HG03025 (cell line): Measurements from ENCODE around the gene ARHGEF19.
"Not testable (repeated sequence)": the region's sequence is repeated elsewhere in the genome, so short reads cannot be mapped to it uniquely, and the experiment has no call there.

ENCODE experiments used
- ATAC-seq: cut with Tn5 transposase; IDR thresholded peaks from one replicate; pipeline ENCODE4 v1.9.1; 2021; ENCODE audit warnings: mild to moderate bottlenecking, moderate library complexity; ENCODE audit not compliant: unreplicated experiment, low FRiP score

The ARHGEF19 gene

GRCh38 chr1:16226129-16226489, 13.7 kb upstream of the ARHGEF19 start:
- ATAC-seq, result no peak

GRCh38 chr1:16224472-16224871, 12.0 kb upstream of the ARHGEF19 start:
- no peak for ATAC-seq

DNA sequence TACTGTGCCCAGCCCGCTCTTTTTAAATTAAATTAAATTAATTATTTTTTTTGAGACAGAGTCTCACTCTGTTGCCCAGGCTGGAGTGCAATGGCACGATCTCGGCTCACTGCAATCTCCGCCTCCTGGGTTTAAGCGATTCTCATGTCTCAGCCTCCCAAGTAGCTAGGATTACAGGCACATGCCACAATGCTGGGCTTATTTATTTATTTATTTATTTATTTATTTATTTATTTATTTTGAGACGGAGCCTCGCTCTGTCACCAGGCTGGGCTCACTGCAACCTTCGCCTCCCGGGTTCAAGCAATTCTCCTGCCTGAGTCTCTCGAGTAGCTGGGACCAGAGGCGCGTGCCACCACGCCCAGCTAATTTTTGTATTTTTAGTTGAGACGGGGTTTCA, 10.3 kb upstream of the ARHGEF19 start:
- ATAC-seq, result not testable (repeated sequence)

GRCh38 chr1:16221499-16221898, 9.0 kb upstream of the ARHGEF19 start:
- no peak for ATAC-seq

DNA sequence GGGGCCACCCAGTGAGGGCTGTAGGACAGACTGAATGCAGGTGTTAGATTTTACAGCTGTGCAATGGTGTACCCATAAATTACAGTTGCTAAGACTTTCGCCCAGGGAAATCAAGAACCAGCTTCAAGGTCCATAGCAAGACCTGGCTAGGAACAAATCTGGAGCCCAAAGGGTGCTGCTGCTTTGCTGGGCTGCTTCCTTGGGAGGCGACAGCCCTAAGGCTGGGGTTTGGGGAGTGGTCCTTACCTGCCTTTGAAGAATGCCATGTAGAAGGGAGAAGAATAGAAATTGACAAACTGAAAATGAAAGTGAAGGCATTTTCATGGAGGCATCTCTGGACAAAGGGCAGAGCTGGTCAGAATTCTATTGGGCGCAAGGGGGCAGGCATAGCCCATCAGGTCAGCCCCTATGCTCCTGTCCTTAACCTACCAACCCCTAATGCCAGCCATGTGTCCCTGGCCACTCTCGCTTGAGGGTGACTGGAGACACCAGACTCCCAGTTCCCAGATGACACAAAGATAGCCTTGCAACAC, 7.6 kb upstream of the ARHGEF19 start:
- no peak for ATAC-seq

DNA sequence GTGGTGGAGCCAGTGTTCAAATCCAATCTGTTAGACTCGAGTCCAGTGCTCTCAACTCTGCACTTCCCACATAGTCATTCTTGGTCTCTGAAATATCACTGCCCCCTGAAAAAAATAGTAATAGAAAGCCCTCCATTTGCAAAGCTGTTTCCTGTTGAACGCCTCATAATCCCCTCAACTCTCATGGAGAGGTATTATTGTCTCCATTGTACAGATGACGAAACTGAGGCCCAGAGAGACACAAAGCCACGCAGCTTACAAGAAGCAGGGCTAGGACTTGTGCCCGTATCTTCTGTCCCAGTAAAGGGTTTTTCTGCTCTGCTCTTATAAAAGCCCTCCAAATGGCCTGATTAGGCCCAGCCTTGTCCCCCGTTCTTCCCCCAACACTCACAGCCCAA, 6.2 kb upstream of the ARHGEF19 start:
- ATAC-seq, result no peak

GRCh38 chr1:16218014-16218673, 5.7 kb upstream of the ARHGEF19 start:
- no peak for ATAC-seq

GRCh38 chr1:16217061-16217785, 4.8 kb upstream of the ARHGEF19 start:
- peak; percentile 87 for ATAC-seq

DNA sequence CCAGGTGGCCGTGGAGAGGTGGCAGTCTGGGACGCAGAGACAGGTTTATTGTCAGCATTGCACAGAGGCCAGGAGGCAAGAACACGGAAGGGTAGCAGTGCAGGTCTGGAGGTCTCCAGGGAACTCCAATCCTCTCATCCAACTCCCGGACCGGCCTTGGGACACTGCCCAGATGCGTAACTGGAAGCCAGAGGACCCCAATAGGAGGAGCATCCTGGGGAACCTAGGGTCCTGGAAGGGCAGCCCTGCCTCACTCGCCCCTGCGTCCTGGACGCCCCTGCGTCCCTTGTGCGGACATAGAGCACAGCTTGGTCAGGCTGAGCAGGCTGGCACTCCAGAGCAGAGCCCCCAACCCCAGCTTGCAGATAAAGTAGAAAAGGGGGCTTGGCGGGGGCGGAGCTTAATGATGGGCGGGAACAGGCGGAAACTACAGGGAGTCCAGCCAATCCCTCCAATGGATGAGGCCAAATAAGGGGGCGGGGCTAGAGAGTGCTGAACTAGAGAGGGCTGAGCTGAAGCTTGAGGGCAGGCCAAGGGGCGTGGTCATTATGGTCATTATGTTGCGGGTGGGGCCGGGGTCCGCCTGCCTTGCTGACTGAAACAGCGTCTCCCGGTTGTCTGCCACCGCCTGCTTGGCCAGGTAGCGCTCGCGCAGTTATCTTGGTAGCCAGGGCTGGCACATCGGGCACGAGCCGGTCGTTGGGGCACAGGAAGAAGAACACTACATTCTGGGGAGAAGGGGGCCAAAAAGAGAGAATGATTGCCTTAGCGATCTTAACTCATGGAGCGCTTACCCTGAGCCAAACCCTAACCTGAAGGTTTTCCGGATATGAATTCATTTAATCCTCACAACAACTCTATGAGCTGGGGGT, 3.7 kb upstream of the ARHGEF19 start:
- no peak for ATAC-seq

DNA sequence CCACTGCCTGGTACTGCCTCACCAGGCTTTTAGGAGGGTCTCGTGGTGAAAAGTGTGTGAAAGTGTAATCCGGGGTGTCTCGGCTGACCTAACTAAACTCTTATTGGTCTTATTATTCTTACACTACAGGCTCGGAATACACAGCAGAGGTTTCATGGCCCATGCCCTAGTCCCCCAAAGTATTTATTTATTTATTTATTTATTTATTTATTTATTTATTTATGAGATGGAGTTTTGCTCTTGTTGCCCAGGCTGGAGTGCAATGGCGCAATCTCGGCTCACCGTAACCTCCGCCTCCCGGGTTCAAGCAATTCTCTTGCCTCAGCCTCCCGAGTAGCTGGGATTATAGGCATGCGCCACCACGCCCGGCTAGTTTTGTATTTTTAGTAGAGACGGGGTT, 2.8 kb upstream of the ARHGEF19 start:
- ATAC-seq, result not testable (repeated sequence)

DNA sequence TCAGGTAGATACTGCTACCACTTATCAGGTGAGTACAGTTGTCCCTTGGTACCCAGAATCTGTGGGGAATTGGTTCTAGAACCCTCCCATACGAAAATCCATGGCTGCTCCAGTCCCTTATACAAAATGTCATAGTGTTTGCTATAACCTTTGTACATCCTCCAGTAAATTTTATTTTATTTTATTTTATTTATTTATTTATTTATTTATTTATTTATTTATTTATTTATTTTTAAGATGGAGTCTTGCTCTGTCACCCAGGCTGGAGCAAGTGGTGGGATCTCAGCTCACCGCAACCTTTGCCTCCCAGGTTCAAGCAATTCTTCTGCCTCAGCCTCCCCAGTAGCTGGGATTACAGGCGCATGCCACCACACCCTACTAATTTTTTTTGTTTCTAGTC, 1.1 kb upstream of the ARHGEF19 start:
- ATAC-seq, result not testable (repeated sequence)

- ATAC-seq, result no peak
Measured at GRCh38 chr1:16213013-16213412, 561 bp upstream of the ARHGEF19 start.

GRCh38 chr1:16211824-16212223, 628 bp downstream of the ARHGEF19 start:
- ATAC-seq, result no peak

GRCh38 chr1:16210581-16210980, 1.9 kb downstream of the ARHGEF19 start:
- ATAC-seq, result no peak

DNA sequence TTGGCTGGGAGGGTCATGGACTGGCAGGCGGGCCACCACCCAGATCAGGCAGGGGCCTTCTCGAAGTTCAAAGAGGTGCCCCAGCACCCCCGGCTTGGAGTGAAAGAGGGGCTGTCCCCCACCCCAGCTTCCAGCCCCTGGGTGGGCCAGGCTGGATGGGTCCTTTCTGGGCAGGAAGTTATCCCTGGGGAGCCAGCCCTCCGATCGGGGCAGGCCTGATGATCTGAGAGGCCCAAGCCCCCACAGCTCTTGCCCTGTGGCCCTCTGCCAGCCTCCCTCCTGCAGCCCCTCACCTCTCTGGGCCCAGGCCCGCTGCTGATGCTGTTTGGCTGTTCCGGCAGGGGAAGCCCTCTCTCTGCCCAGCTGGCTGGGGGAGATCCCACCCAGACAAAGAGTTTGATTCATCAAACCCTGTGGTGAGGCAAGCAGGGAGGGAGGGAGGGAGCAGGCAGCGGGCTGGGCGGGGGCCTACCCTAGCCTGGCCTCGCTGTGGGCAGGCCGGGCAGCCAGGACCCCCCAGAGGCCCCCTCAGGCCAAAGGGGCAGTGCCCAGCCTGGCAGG, 2.5 kb downstream of the ARHGEF19 start:
- no peak for ATAC-seq

- ATAC-seq, result no peak
Measured at GRCh38 chr1:16209132-16209846, 3.2 kb downstream of the ARHGEF19 start.

DNA sequence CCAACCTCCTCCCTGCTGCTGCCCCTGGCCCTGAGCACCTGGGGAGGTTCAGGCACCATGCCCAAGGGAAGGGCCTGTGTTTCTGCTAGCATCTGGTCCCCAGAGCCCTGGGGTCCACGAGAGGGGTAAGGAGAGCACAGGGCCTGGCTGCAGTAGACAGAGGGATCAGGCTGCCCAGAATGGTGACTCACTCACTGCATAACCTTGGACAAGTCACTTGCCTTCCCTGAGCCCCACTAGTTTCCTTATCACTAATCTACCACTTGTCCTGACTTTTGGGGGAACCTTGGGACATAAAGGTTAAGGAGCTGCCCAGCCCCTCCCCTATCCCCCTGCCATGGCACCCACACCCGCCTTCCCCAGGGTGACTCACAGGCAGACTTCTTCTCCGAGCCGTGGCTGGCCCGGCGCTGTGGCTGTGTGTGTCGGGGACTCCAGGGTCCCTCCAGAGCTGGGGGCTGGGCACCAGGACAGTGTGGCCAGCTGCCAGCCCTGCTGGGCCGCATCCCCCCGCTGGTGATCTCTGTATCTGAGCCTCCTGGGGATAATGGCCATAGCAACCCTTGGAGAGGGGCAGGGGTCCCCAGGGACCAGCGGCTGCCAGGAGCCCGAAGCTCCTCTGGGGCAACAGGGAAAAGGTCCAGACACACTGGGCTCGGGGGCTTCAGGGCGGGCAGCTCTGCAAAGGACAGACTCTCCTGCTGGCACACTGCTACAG, 4.0 kb downstream of the ARHGEF19 start:
- no peak for ATAC-seq

- ATAC-seq, result no peak
Measured at GRCh38 chr1:16207318-16208269, 4.9 kb downstream of the ARHGEF19 start.
